ENCODE measurements around the gene BUD13.
"Not testable (repeated sequence)": the region's sequence is repeated elsewhere in the genome, so short reads cannot be mapped to it uniquely, and the experiment has no call there.

BUD13 gene

GRCh38 chr11:116773203-116774097, 663 bp upstream of the BUD13 start:
- intact Hi-C loops (cut with DNase I), result loop anchor here (10.0 kb wide), 1 partner anchor 461 kb away; the partner anchor contains the start of genes PCSK7 and RNF214

GRCh38 chr11:116771935-116772334, 852 bp downstream of the BUD13 start:
- DNase-seq, result no peak
- intact Hi-C loops (cut with DNase I), result loop anchor here (10.0 kb wide), 1 partner anchor 463 kb away; the partner anchor contains the start of genes PCSK7 and RNF214

More at GRCh38 chr11:116773203-116774097, 663 bp upstream of the BUD13 start:
- DNase-seq, result peak in 1 of 10 donors; percentile 52

DNA sequence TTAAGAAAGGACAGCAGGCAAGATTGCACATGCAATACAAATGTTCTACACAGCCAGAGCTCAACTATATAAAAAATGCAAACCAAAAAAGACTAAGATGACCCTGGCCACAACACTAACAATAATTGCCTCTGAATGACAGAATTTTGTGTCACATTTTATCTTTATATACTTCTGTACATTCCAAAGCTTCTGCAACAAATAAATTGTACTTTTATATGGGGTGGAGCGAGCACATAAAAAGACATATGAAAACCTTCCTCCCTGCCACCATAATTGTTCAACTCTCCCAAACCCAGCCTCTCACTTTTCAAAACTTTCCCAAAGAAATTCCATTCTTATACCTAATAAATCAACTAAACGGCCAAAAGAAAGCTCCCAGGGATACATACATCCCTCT, 10.7 kb downstream of the BUD13 start:
- intact Hi-C loops (cut with DNase I), result no loop called here
- DNase-seq, result no peak

DNA sequence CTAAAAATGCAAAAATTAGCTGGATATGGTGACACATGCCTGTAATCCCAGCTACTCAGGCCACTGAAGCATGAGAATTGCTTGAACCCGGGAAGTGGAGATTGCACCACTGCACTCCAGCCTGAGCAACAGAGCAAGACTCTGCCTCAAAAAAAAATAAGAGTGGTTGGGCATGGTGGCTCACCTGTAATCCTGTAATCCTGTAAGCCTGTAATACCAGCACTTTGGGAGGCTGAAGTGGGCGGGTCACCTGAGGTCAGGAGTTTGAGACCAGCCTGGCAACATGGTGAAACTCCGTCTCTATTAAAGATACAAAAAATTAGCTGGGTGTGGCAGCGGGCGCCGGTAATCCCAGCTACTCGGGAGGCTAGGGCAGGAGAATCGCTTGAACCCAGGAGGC, 16.7 kb downstream of the BUD13 start:
- DNase-seq; intact Hi-C loops (cut with DNase I): not testable (repeated sequence)

DNA sequence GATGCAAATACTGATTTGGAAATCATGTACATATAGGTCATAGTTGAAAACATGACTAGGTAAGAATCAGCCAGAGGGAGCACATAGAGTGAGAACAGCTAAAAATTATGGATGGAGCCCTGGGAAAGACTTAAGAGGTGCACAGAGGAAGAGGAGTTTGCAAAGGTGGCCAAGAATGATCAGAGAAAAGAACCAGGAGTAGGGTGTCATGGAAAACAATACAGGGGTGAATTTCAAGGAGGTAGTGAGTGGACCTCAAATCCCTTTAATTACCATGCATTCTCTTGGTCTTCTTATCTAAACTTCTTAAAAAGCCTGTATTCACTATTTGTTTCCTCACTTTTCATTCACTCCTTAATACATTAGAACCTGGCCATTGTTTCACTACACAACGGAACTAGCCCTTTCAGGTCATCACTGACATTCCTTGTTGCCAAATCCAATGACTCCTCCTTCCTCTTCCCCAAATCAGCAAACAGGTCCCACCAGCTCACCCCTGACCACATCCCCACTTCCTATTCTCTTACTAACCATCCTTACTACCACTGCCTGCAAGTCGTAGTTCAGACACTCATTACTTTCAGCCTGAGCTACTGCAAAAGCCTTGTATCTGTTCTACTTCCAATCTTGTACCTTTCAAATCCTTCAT, 22.6 kb downstream of the BUD13 start:
- DNase-seq, result no peak
- intact Hi-C loops (cut with DNase I), result no loop called here

DNA sequence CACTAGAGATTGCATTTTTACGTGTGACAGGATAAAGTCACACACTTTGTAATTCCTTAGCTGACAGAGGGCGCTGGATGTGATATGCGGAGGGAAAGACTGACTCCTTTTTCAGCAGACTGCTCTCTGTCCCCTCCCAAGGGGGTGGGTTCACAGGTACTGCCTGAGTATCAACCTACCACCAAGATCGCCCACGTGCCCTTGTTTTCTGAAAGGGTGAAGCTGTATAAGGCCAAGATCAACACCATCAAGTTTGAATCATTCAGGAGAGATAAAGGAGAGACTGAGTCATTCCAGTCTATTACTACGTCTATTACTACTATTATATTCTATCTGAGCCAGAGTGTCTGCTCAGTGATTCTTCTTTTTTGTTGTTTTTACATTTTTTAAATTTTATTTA, 30.7 kb downstream of the BUD13 start:
- no peak for DNase-seq
- intact Hi-C loops (cut with DNase I), result no loop called here

DNA sequence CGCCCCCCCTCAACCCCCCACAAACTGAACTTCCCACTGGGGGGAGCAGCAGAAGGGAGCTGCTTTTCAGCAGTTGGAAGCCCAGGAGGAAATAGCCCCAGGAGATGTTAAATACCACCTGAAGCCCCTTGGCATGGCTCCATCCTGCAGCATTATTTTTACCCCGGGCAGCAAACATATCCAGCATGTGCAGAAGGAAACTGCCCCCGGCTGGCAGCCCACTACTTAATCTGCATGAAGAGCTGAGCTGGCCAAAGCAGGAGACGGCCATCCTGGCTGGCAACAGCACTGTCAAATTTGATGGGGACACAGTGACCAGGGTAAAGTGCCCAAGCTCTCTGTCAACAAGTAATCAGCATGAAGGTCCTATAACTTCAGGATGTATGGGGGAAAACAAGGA, 32.0 kb downstream of the BUD13 start:
- DNase-seq, result no peak
- intact Hi-C loops (cut with DNase I), result no loop called here

DNA sequence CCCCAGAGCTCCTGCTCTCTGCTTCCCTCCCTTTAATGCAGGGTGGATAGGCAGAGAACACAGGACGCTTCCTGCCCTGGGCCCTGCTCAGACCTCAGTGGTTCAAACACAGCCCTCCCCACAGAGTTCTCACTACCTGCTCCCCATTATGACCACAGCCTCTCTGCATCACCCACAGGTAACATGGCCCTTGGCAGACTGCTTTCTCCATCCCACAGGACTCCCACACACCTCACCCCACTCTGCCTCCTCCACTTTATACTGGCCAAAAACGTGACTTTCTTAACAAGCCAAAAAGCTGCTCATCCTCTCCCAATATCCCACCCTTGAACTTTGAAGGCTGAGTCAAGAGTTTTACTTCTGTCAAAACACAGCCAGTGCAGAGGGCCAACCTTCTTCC, 33.8 kb downstream of the BUD13 start:
- intact Hi-C loops (cut with DNase I), result no loop called here
- no peak for DNase-seq

DNA sequence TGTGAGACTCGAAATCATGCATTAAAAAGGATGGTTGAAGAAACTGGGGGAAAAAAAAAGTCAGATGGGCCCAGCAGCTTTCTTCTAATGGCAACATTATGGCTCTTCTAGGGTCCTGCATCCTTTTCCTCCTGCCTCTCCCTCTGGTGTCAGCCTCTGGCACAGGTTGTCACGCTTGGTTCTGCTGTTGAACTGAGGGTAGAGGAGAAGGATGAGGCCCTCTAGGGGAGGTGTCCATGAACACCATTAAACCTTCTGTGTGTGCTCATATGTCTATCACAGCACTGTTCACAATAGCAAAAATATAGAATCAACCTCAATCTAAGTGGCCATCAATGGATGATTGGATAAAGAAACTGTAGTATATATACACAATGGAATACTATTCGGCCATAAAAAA, 36.0 kb downstream of the BUD13 start:
- DNase-seq, result no peak
- intact Hi-C loops (cut with DNase I), result no loop called here

GRCh38 chr11:116733969-116734508, 38.7 kb downstream of the BUD13 start:
- intact Hi-C loops (cut with DNase I), result no loop called here
- no peak for DNase-seq

DNA sequence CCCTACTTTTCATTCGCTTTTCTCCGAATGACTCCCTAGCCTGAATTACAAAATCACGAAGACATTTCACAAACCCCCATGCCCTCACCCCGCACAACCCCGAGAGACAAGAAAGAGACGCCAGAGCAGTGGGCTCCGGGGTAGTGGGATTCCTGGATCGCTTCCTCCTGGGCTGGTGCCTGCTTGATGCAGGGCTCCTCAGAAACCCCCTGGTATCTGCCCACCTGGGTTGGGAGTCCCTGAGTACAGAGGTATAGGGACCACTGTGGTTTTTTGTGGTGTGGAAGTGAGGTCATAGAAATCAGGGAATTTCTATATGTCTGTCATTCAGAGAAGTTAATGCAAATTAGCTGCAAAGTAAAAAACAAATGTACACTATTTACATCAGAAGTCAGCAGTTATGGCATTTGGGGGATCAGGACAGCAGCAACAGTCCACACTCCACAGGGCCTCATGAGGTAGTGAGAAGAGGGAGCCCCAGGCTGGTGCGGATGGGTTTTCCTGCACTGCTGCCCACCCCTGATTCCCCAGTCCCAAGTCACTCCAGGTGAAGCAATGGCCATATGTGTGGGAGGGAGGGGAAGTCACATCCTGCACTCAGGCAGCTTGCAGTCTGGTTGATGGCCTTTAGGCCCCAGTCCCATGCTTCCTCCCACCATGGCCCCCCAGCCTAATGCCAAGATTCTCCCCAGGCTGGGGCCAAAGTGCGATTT, 39.6 kb downstream of the BUD13 start:
- DNase-seq, result no peak
- intact Hi-C loops (cut with DNase I), result no loop called here

DNA sequence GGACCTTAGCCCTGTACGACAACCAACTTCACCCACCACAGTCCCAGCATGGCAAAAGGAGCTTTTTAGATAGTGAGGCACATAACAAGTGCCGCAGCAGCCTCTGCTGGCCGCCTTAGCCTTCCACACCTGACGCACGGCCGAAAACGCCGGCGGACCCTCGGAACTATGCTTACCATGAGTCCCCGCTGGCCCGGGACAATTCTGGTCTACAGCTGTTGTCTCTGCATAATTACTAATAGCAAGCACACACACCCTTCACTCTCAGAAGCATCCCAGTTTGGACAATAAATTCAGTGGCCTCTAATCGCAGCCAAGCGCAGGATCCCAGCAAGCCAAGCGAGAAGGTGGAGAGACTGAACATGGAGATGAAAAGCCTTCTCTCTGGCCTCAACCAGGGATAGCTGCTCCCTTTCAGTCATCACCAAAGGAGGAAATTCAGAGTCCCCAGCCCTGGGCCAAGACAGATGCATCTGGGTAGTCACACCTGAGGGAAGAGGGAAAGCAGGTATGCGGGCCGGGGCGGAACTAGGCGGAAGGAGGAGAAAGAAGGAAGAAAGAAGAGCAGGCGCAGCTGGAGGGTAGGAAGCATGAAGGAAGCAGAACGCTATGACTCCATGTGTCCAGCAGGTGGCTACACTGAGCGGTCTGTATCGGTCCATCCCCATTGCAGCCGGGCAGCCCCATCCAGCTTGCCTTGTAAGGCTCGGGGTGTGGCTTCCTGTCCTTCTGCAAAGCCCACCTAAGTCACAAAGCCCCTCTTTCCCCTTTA, 40.3 kb downstream of the BUD13 start:
- intact Hi-C loops (cut with DNase I), result no loop called here
- peak in 9 of 10 donors; percentile 56 to 96 (median 78) for DNase-seq

DNA sequence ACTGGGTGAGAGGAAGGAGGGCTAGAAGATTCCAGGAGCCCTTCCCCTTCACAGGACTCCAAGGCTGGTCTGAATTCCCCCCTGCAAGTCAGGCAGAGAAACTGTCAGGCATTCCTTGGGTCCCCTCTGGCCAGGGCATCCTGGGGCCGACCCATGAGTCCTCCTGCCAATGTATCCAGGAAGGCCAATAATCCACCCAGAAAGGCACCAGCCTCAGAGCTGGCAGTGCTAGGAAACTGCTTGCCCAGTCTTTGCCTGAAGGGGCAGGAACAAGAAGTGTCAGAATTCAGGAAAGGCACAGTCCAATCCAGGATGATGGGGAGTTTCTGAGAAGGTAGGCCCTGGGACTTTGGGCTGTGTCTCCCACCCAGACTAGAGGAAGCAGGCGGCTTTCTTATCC, 41.0 kb downstream of the BUD13 start:
- DNase-seq, result peak in 1 of 10 donors; percentile 85
- intact Hi-C loops (cut with DNase I), result no loop called here

DNA sequence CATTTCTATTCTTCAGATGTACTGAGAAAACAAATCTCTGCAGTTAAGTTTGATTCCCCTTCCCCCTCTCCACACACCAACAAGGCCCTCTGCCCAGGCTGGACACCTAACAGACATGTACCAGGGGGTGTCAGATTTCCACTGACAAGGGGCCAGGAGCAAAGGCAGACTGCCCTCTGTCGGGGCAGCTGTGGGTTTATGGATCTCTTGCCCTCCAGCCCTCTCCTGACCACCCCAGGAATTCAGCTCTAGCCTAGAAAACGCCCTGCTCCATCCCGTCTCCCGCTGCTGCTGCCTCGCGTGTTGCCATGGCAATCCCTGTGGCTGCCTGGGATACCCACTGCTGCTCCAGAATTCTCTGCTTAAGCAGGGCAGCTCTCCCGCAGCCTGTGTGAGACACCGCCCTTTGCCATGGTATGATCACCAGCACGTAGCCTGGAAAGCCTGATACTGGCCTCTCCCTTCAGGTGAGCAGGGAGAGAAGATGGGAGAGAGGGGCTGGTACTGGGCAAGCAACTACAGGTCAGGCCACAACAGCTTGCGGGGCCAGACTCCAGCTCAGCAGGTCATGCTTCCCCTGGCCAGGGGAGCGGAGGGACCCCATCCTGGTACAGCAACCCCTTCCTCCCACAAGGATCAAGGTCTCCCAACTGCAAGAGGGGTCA, 41.6 kb downstream of the BUD13 start:
- peak in 9 of 10 donors; percentile 45 to 97 (median 85) for DNase-seq
- intact Hi-C loops (cut with DNase I), result no loop called here

- intact Hi-C loops (cut with DNase I), result no loop called here
- DNase-seq, result no peak
These were observed 42.2 kb downstream of the BUD13 start for GRCh38 chr11:116730601-116731000.

DNA sequence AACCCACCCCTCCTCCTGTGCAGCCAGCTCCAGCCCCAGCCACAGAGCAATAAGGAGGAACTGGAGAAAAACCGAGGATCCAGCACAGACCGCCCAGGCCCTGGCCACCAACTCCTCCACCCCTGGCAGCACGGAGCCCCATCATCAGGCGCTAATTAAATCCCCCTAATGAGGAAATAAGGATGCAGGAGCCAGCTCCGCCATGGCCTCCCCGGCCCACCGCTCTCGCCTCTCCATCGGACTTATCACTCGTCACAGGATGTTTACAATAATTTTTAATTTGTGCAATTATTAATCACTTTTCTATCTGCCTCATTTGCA, 42.6 kb downstream of the BUD13 start:
- no peak for DNase-seq
- intact Hi-C loops (cut with DNase I), result no loop called here

DNA sequence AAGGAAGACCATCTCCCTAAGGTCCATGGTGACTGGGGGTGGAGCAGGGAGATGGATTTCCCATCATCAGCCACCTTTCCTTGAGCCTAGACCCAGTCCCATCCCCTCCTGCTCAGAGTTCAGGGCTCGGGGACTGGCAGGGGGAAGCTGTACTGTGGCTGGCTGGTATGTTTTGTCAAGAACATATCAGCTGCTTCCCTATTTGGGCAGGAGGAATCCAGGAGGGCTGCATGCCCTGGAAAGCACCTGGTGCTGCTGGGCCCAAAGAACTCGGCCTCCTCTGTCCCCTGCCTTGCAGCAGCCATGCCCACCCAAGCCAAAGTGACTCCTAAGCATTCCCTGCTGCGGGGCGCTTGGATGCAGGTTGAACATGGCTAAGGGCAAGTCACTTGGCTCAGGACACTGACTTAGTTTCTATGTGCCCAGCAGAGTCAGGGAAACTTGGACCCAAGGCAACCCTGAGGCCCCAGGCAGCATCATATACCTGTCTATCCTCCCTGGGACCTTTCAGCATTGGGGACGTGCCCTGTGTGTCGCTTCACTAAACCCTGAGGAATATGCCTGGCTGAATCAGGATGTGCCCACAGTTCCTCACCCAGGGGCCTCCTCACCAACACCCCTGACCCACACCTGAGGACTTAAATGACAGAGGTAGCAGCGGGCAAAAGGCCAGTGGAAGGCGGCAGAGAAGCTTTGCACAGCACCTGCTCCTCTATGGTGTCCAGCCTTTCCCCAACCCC, 43.1 kb downstream of the BUD13 start:
- intact Hi-C loops (cut with DNase I), result no loop called here
- no peak for DNase-seq

DNA sequence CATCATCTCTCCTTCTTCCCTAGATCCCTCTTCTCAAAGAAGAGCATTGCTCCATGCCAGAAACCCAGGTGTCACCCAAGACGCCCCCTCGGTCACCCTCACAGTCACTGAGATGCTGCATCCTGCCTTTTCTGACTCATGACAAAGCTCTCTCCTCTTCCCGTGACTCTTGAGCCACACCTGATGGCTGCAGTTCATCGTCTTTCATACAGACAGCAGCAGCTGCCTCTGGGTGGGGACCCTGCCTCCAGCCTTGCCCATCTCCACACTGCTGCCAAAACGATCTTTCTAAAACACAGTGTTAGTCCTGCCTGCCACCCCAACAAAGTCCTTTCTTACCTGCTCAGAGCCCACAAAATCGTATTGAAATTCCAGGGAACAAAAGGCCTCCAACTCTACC, 44.8 kb downstream of the BUD13 start:
- intact Hi-C loops (cut with DNase I), result no loop called here
- DNase-seq, result no peak
